PFSK-1 (cell line): ENCODE results near the gene CAPN14.

Experiments
- FOXP2 ChIP-seq: optimal IDR thresholded peaks from 2 replicates; pipeline ENCODE3; 2011; ENCODE audit warnings: borderline replicate concordance, control low read depth, inconsistent platforms; ENCODE audit not compliant: insufficient read depth; ENCODE audit errors: extremely low read length, extremely low read depth
- POLR2AphosphoS5 ChIP-seq: IDR thresholded peaks from 2 replicates; pipeline ENCODE4 v1.6.1; 2012; ENCODE audit warnings: low read depth, mild to moderate bottlenecking, control low read depth, low read length, moderate library complexity
- REST ChIP-seq, 2 experiments: IDR thresholded peaks; 2 replicates each; pipeline versions ENCODE4 v1.6.1 to v1.8.0; 2011 to 2012; ENCODE audit warnings: low read depth in 2 of 2, low read length in 2 of 2, control low read depth in 1 of 2, inconsistent platforms in 1 of 2, mild to moderate bottlenecking in 1 of 2, moderate library complexity in 1 of 2; ENCODE audit not compliant: insufficient read depth in 1 of 2
- SIN3A ChIP-seq: IDR thresholded peaks from 2 replicates; pipeline ENCODE4 v1.6.1; 2012; ENCODE audit warnings: mild to moderate bottlenecking, low read length, moderate library complexity, borderline replicate concordance; ENCODE audit not compliant: insufficient read depth
- TAF1 ChIP-seq: IDR thresholded peaks from 2 replicates; pipeline ENCODE4 v1.6.1; 2012; ENCODE audit warnings: low read length, control low read depth, borderline replicate concordance; ENCODE audit not compliant: insufficient read depth

CAPN14 gene

GRCh38 chr2:31227711-31228125 lies 10.4 kb upstream of the CAPN14 start:
- TF ChIP-seq POLR2AphosphoS5 (no peak), SIN3A (no peak), TAF1 (no peak), REST (IDR thresholded peaks at IDR 0.05; ENCODE audit: insufficient read depth in 1 of 2, low read depth in 2 of 2, low read length in 2 of 2) (no peak), FOXP2 (no peak)

- TF ChIP-seq POLR2AphosphoS5 (no peak), REST (IDR thresholded peaks at IDR 0.05; ENCODE audit: insufficient read depth in 1 of 2, low read depth in 2 of 2, low read length in 2 of 2) (no peak), SIN3A (no peak), FOXP2 (no peak)
These were observed 9.8 kb upstream of the CAPN14 start for GRCh38 chr2:31227110-31227509.

GRCh38 chr2:31226266-31226665 lies 9.0 kb upstream of the CAPN14 start:
- no peak for TF ChIP-seq POLR2AphosphoS5
- no peak for TF ChIP-seq TAF1
- TF ChIP-seq FOXP2, result no peak
- TF ChIP-seq REST (IDR thresholded peaks at IDR 0.05; ENCODE audit: insufficient read depth in 1 of 2, low read depth in 2 of 2, low read length in 2 of 2), result no peak
- TF ChIP-seq SIN3A, result no peak

GRCh38 chr2:31223749-31224148 lies 6.4 kb upstream of the CAPN14 start:
- no peak for TF ChIP-seq REST (IDR thresholded peaks at IDR 0.05; ENCODE audit: insufficient read depth in 1 of 2, low read depth in 2 of 2, low read length in 2 of 2)
- TF ChIP-seq SIN3A, result no peak
- TF ChIP-seq TAF1, result no peak
- no peak for TF ChIP-seq FOXP2
- TF ChIP-seq POLR2AphosphoS5, result no peak

GRCh38 chr2:31223026-31223425 lies 5.7 kb upstream of the CAPN14 start:
- TF ChIP-seq TAF1, result no peak
- TF ChIP-seq POLR2AphosphoS5, result no peak
- no peak for TF ChIP-seq REST (IDR thresholded peaks at IDR 0.05; ENCODE audit: insufficient read depth in 1 of 2, low read depth in 2 of 2, low read length in 2 of 2)
- TF ChIP-seq FOXP2, result no peak
- TF ChIP-seq SIN3A, result no peak
